SK-N-MC (cell line): ENCODE data around the gene CSF1R.

Experiments used
- EZH2 ChIP-seq: fragments of 200-600 bp; sonication (generic); IDR thresholded peaks from one replicate; pipeline ENCODE4 v1.6.1; 2017; ENCODE audit warnings: antibody characterized with exemption
- POLR2AphosphoS5 ChIP-seq: IDR thresholded peaks from 2 replicates; pipeline ENCODE4 v1.6.1; 2012; ENCODE audit warnings: mild to moderate bottlenecking, low read depth, low read length, borderline replicate concordance

DNA sequence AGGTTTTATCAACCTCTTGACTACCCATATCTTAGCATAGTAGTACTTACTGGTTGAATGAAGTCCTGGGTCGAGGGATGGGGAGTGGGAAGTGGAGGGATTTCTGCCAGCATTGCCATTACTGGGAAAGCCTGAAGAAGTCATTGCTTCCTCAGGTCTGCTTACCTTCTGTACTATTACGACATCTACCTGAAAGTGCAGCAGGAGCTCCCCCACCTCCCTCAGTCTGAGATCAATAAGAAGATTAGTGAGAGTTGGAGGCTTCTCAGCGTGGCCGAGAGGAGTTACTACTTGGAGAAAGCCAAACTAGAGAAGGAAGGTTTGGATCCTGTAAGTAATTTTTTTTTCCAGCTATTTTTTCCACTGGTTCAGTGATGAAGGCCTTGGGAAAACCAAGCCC, 80.0 kb downstream of the CSF1R start:
- TF ChIP-seq POLR2AphosphoS5 (no peak), EZH2 (no peak)
